GM18507 (cell line): ENCODE results near the gene DCLK1.

Experiments
- DNase-seq: peaks from one replicate; pipeline ENCODE4 v3.0.0; 2011; ENCODE audit warnings: low read depth; ENCODE audit not compliant: insufficient read length; ENCODE audit errors: extremely low spot score
- FAIRE-seq: peaks from 2 replicates; lab custom pipeline; 2011; peaks lifted over from hg19 to GRCh38; lab: Jason Lieb, UNC

Gene DCLK1

DNA sequence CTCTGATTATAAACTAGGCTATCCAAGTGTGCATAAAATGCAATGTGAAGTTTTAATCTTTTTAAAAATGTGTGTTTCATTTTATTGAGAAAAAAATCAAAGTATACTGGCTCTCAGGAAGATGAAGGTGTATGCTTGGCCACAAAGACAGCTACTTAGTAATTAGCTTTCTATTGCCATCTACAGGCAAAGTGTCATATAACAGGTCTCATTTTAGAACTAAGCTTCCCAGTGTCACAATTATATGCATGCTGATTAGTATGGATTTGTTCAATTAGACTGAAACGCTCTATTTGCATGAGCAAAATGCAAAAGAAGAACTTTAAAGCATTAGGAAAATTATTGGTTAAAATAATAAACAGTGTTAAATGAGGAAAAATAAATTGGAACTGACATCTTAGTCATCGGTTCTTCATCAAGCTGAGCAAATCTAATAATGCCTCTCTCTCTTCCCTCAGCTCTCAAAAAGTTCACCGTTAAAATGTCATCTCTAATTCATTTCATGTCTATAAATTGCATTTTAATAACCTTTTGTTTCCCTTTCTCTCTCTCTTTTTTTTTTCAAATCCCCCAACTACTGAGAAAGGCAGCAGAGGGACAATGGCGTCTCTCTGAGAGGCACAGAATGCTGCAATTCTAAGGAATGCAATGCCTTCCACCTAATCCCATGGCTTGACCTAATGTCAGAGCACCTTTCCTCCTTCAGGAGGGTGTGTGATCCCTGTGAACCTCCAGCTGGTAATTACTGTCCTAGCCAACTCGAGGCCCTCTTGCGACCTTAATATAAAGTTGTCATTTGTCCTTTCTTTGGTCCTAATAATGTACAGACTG lies 341.6 kb downstream of the DCLK1 start:
- DNase-seq (no peak), FAIRE-seq (peak; percentile 85)

DNA sequence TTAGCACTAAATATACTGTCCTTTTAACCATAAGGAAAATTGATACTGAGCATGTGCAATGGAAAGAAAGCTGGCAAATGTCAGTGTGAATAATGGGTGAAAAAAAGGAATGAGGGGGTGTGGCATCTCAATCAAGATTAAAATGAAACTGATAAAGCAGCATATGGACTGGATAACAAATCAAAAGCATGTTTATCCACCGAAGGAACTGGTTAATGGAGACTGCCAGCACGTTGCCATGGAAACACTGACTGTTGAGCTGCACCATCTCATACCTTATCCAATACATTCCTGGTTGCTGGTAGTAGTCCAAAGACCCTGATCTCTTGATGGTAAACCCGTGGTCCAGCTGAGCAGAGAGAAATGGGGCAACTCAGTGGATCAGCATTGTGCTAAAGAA lies 343.2 kb downstream of the DCLK1 start:
- FAIRE-seq: no peak
- DNase-seq: no peak

DNA sequence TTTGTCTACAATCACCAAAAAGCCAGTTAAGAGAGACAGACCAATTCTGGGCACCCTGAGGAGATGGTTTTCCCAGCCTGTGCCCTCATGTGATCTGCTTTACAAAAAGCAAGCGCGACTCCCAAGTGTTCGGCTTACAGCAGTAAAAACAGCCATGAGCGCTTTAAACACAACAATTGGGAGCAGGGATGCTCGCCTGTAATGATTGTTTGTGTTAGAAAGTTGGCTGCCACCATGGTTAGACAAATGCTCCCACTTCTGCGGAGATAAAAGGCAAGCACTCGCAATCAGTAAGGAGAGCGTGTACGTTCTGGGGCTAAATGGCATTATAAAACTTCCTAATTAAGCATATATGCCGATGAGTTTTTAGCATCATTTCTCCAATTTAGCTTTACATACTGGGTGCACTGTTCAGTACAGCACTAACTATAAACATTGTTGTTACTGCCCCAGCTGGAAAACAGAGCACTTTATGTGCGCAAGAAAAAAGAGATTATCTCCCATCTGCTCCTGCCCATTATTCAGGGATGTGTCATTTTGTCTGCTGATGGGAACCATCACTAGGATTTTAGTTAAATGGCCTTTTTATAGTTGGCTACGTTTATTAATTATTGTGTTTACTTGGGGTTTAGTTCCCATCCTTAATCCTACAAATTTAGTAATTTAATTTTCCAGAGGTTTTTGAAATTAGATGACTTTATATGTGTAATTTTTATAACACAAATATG lies 345.4 kb downstream of the DCLK1 start:
- no peak for FAIRE-seq
- no peak for DNase-seq

DNA sequence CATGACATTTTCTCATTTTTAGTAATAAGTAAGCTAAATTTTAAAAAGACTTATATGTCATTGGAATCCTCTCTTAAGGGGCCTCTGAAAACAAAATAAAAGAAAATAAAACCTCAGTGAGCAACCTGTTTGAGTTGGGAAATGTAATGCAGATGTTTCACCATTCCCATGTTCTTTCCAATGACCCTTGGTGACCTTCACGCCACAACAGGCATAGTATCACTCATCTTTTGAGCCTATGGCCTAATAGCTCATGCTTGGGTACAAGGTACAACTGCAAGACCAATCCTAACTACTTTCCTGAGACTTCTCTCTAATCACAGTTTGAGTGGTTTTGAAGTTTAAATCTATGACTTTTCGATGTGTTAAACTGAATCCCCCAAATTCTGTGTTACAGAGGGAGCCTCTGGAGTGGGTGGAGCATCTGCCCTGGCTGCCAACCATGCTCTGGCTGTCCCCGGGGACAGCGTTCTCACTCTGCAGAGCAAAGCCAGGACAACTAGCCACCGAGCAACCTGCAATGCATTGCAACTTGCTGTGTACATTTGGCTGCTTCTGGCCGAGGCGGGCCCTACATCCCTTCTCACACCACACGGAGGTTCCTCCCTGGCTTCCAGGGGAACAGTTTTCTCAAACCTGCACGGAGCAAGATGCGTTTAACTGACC lies 346.8 kb downstream of the DCLK1 start:
- DNase-seq (no peak), FAIRE-seq (no peak)

DNA sequence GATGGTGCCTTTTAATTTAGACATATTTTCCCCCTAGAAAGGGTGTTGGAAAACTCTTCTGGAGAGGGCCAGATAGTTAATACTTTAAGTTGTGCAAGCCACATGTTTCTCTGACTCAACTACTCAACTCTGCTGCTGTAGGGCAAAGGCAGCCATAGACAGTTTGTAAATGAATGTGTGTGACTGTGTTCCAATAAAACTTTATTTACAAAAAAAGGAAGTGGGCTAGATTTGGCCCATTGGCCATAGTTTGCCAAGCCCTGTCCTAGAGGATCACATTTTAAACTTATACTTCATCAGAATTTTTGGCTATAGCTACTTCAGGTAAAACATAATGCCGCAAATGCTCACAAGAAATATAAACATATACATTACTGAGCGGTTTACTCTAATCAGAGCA lies 348.4 kb downstream of the DCLK1 start:
- FAIRE-seq: no peak
- no peak for DNase-seq

DNA sequence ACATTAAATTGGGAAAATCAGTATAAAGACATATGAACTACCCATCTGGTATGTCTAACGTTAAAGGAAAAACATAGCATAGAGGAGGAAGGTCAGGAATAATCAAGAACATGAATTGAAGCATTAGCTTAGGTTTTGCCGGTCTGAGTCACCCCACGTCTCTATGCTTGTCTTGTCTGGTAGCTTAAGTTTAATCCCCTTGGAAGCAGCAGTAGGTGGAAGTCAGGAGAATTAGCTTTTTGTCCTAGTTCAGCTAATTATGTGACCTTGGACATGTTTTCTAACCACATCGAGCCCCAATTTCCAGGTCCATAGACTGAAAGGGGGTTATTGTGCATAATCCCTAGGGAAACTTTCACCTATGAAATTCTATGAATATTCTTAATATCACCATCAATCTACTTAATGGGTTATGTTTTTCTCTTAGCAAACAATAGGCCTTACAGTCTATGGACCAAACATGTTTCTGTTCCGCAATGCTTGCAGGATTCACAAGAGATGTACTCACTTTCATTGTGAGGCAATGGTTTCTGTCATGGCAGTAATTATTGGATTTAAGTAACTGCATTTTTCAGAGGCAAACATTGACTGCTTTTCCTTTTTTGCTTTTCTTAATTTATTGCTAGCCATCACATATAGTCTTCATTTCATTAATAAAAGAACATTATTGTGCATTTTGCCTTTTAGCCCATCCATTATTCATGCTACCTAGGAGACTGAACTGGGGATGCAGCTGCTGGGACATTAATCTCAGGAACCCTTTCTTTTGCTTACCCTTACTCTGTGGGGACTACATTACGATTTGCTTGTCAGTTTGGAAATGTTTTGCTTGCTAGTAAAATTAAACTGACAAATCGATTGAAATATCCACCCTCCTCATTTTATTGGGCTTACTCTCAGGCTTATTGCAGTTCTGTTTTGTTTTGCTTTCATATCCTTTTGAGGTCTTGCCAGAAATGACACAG lies 349.9 kb downstream of the DCLK1 start:
- FAIRE-seq: no peak

DNA sequence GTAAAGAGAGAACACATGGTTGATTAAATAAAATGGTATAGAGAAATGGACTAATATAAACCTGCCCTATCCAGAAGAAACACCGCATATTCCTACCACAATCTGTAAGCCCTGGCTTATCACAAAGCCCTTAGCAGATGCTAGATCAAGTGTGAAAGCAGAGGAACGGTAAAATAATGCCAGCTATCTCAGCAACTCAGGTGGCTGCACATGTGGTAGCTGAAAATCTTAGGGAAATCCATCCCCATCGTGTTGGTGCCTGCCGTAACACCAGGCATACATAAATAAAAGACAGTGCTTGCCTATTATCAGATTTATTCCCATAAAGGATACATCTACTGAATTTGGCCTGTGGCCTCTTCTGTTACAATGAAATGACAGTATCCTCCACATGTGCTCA lies 350.6 kb downstream of the DCLK1 start:
- DNase-seq (no peak), FAIRE-seq (no peak)

More for the DNA sequence above, 349.9 kb downstream of the DCLK1 start:
- DNase-seq: no peak

DNA sequence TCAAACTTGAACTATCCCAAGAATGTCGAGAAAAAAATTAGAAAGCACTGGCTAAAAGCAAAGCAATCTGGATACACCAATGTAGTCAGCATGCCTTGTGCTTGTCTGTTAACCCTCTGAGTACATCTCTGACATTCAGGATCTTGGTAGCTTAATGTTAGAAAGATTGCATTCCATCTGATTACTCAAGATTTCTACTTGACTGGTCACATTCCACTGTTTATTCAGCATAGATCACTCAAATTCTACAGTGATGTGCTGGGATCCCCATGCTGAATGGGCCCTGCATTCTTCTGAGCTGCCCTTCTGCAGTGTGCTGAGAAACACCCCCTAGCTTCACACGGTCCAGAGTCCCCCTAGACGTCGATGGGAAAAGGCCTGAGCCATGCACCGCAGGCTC lies 359.3 kb downstream of the DCLK1 start:
- no peak for FAIRE-seq
- no peak for DNase-seq

DNA sequence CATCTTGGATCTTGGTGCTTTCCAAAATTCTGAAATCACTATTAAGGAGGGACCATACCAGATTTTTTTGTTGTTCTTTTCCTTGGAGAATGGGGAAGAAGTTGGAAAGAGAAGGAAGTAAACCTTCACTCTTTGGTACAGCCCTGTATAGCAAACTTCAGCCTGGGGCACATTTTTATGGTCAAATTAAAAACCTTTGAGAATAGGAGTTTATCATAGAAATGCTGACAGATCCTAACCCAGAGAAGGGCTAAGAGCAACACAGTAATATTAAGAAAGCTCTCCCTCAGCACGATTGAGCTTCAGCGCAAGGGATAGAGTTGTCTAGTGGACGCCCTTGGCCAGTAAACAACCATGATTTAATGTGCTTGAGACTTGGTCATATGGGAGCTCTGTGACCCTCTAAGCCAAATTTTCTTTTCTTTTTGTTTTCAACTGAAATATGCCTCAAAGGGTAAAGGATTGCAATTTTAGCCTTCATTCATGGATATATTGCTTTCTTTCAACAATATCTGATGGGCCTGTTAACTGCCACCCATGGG lies 360.4 kb downstream of the DCLK1 start:
- DNase-seq (no peak), FAIRE-seq (no peak)

DNA sequence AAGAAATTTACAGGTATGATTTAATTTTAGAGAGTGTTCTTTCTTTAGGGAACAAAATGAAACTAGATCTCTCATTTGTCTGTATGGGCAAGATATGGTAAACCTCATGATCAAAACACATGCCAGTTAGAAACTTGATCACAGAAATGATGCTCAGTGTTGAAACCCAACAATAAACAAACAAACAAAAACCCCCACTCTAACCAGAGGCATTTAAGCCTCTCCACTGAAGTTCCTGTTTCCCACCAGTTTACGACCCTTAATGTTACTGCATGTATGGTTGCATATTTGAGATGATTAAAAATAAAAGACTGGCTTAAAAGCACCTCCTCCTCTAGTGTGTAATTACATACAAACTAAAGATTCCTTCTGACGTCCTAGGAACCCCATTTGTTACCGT lies 361.4 kb downstream of the DCLK1 start:
- FAIRE-seq: no peak

DNA sequence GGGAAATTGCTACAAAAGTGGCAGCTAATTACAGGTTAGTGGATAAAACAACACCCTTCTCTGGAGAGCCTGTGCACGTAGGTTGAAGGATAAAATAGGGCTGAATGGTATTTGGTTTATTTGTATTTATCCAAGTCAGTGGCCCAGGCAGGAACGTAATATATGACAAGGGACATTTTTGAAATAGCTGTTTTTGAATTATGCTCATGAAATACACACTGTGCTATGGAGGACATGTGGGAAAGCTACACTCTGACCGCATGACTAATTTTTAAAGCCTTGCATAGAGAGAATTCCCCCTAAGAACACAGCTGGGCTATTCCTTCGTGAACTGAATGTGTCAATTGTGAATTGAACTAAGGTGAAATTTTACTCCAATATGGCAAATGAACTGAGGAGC lies 362.6 kb downstream of the DCLK1 start:
- no peak for FAIRE-seq
- no peak for DNase-seq

More for the DNA sequence above, 361.4 kb downstream of the DCLK1 start:
- no peak for DNase-seq

DNA sequence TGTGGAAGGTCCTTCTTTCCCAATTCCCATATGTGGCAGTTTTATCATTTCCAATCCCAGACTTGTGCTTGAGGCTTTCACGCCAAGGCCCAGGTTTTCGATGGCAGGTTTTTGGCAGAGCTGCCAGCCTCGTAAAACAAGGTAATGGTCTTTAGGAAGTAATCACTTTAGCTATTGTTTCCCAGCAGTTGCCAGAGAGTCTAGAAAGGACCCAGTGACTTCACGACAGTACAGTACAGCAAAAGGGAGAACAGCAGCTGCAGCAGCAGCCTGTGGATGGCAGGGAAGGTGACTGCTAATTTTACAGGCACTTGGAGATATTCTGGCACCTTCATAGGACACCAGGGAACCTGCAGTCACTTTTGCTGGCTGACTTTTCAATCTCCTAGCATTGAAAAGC lies 363.1 kb downstream of the DCLK1 start:
- no peak for FAIRE-seq

DNA sequence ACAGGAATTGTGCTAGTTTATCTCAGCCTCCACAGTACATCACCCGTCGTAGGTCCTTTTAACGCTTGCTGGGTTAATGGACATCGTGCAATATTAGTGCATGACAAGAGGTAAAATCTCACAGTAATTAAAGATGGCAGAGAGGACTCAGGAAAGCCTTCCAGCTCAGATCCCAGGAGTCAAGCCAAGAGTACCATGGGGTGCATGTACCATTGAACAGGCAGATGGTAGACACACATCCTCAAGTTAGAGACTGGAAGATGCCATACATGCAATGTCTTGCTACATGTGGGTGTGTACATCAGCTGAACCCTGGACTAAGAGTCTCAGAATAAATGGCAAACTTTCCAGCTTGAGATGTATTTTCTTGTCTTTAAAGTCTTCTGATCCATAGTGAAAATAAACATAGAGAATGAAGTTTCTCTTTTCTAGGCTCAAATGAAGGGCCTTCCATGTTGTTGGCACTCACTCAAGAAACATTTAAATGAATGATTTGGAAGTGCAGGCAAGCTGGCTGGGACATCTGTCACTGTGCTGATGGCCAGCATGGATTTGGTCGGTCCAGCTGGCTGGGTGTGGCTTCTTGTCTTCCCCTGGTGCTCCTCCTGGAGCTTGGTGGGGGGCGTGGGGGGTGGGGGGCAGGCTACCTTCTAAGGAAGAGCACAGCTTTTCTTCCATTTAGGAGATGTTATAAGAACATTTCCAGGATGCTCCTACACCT lies 363.8 kb downstream of the DCLK1 start:
- FAIRE-seq (no peak), DNase-seq (no peak)

More for the DNA sequence above, 363.1 kb downstream of the DCLK1 start:
- no peak for DNase-seq

DNA sequence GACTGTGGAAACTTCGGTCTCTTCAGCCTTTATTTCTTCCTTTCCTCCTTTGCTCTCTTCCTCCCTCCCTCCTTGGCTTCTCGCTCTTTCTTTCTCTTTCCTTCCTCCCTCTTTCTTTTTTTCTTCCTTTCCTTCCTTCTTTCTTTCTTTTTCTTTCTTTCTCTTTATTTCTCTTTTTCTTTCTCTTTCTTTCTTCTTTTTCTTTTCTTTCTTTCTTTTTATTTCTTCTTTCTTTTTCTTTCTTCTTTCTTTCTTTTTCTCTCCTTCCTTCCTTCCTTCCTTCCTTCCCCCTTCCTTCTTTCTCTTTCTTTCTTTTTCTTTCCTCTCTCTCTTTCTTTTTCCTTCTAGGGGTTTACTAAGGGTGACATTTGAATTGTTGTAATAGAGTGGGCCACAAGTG lies 364.5 kb downstream of the DCLK1 start:
- FAIRE-seq (no peak), DNase-seq (no peak)

DNA sequence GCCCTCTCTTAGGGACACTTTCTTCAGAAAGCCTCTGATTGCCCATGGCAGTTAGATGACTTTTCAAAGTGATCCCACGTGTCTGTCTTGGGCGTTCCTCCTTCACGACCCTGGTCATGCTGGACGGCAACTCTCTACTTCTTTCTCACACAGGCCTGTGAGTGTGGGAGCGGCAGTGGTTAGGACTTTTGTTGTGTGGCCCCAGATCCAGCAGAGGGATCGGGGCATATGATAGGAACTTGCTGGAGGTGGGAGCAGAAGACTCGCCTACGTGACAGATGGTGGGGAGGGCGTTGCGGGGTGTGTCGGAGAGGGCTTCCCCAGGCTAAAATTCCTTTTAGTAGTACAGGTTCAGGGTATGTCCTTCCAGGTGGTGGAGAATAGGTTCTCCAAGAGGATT lies 365.2 kb downstream of the DCLK1 start:
- DNase-seq: no peak
- no peak for FAIRE-seq

DNA sequence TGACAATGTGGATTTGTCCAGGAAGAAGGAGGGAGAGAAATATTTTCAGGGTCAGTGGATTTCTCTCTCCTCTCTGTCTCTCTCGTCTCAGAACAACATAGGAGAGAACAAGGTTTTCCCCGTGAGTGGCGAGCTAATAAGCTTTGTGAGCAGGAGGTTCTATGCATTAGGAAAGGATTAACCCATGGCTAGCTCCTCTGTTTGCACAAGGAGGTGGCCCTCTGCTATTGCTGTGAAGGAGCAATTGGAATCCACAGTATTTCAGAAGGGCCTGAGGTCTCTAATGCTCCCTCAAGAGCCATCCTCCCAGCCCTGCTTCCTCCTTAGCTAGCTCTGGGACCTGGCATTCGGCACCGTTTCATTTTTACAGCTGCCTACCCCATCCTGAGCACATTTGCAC lies 365.8 kb downstream of the DCLK1 start:
- FAIRE-seq (no peak), DNase-seq (no peak)

DNA sequence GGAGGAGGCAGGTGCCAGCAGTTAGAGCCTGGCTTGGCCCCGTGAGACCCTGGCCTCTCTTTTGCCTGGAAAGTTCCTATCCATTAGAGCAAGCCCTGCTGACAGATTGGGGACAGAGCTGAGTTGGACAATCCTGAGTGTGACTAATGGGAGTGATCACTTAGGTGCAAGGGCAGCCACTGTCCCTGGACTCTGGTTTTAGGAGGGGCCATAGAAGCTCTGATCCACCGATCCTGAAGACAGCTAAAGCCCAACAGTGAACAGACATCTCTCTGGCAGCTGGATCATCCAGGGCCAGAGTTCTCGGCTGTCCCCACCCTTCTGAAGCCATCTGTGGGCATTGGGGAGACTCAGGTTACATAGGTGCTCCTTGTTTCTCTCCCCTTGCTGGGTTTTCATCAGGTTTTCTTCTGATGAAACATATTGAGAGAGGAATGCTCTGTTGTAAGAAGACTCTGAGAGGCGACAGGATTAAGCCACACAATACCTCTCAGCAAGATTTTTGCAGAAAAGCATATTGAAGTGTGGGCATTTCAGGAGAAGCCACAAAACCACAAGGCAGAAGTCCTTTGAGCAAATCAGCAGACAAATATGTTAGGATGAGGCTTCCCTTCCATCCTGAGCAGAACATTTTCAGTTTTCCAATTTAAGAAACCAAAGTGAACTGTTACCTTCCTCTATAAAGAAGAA lies 366.7 kb downstream of the DCLK1 start:
- no peak for DNase-seq
- FAIRE-seq: no peak

DNA sequence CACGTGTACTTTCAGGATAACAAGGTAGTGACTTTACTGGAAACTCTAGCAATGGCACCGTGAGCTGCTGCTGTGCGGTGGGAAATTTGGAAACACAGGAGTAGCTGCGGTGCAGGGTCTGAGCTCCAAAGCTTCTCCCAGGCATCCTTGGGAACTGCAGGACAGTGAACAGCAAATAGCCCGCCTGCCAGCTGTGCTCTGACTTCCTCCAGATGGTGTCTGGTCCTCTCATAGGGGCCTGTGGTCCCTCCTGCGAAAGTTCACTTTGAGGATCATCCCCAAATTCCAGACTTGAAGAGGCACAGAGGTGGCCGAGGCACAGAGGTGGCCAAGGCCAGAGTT lies 367.4 kb downstream of the DCLK1 start:
- FAIRE-seq (no peak), DNase-seq (no peak)
